ENCODE results near the gene TRIM69.
"Not testable (repeated sequence)": the region's sequence is repeated elsewhere in the genome, so short reads cannot be mapped to it uniquely, and the experiment has no call there.

Gene TRIM69

GRCh38 chr15:44753345-44753744 lies 17.0 kb downstream of the TRIM69 start:
- DNase-seq: no peak

DNA sequence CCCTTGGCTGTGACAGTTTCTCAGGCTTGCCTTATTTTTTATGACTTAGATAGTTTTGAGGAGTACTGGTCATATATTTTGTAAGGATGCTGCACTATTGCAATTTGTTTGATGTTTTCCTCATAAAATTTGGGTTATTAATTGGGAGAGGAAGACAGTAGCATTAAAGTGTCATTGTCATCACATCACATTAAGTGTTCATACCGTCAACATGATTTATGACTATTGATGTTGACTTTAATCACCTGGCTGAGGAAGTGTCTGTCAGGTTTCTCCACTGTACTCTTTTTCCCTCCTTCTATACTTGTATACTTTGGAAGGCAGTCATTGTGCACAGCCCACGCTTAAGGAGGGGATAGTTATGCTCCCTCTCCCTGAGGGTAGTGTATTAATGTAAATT lies 26.9 kb downstream of the TRIM69 start:
- no peak for DNase-seq

GRCh38 chr15:44763848-44764247 lies 27.5 kb downstream of the TRIM69 start:
- DNase-seq: no peak

DNA sequence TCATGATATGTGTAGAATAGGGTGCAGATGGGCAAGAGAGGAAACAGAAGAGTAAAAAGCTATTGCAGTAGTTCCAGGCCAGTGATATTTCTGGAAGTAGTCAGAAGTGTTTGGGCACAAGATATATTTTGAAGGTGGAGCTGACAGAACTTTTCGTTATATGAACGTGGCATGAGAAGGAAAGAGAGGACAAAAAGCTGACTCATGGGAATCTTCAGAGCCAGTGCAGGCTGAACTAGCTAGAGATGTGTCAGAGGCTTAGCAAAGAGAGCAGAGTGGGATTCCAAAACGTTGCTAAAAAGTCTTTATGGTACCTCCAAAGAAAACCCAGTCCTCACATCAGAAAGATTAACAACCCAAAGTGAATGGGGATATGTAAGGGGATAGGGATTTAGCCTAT lies 28.7 kb downstream of the TRIM69 start:
- DNase-seq: no peak

- DNase-seq: no peak
These were observed 33.2 kb downstream of the TRIM69 start for GRCh38 chr15:44769521-44769920.

- not testable (repeated sequence) for DNase-seq
These were observed 34.4 kb downstream of the TRIM69 start for GRCh38 chr15:44770715-44771114.

GRCh38 chr15:44775953-44776352 lies 39.6 kb downstream of the TRIM69 start:
- DNase-seq: no peak

- no peak for DNase-seq
These were observed 43.4 kb downstream of the TRIM69 start for GRCh38 chr15:44779761-44780160.

- DNase-seq: no peak
These were observed 44.3 kb downstream of the TRIM69 start for GRCh38 chr15:44780608-44781007.

DNA sequence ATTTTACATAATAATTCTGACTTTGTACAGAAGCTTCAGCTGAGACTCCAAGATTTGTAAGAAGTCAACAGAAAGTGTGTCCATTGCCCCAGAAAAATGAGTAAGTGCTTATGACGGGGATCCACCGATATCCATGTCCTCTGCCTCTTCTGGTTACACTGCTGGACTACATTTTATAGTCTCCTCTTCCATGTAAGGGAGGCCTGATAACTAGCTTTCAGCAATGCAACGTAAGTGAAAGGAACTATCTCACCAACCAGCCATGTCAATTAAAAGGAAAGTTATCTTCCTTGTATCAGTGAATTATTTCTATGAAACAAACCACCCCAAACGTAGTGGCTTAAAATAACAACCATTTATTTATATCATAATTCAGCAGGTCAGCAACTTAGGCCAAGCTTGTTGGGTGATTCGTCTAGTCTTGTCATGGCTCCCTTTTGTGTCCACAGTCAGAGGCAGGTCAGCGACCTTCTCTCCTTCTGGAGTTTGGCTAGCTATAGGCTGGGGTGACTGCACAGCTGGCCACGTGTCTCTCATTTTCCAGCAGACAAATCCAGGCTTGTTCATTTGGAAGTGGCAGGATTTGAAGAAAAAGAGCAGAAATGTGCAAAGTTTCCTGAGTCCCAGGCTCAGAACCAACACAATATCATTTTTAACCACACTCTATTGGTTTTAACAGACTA lies 44.9 kb downstream of the TRIM69 start:
- DNase-seq: no peak

GRCh38 chr15:44782516-44782915 lies 46.2 kb downstream of the TRIM69 start:
- no peak for DNase-seq

GRCh38 chr15:44784918-44785274 lies 48.6 kb downstream of the TRIM69 start:
- DNase-seq: not testable (repeated sequence)

DNA sequence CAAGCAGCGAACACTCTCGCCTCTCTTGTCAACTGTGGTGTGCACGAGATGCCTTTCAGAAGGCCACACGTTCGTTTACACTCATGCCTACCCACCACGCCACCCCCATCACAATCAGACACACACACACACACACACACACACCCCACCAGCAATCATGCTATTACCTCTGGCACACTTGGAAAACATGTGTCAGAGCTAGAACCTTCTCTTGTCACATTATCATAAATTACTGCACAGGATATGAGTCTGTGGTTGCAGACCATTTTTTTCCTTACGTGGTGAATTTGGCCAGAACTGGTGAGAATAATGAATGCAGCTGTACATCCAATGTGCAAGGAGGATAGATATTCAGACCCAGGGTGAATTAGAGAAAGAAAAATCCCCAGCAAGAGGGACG lies 52.4 kb downstream of the TRIM69 start:
- no peak for DNase-seq

GRCh38 chr15:44790215-44790614 lies 53.9 kb downstream of the TRIM69 start:
- no peak for DNase-seq

DNA sequence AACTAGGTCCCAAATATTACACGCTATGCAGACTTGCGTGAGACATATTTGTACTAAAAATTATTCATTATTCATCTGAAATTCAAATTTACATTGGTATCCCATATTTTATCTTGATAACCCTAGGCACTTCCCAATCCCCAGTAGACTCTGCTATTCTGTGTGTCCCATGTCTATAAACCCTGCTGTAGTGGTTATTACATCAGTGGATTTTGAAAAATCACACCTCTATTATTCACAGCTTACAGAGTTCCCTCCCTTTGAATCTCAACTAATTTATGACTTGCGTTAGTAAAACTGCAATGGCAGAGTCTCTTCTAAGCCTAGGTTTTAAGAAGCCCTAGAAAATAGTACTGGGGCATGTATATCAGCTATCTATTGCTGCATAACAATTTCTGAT lies 54.3 kb downstream of the TRIM69 start:
- no peak for DNase-seq

DNA sequence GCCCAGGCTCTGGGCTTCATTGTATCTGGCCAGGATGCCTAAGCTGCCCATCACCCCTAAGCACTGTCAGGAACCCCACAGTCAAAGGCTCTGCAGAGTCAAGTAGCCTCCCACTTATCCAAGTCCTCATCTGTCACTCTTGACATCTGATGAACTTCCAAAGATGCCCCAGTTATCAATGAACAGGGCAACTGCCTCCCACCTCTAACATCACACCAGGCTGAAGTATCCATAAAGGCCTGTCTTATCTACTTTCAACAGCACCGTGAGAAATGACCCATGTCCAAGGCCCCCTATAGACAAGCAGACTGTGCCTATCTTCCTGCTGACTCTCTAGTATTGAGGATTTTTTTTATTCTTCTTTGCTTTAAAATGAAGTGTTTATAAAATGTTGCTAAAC lies 56.4 kb downstream of the TRIM69 start:
- DNase-seq: no peak

DNA sequence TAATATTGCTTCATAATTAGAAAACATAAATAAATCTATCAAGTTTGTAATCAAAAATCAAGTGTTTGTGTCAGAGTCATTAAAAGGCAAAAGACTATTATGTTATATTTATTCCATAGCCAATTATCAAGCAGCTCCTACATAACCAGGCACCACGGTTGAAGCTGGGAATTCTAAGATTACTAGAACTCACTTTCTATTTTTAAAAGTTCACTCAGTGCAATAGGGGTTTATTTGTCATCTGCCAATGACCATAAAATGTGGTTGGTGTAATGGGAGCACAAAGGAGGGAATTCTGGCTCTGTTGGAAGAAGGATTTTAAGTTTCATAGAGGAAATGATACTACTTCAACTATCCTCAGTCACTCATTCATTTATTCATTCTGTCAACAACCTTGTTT lies 57.7 kb downstream of the TRIM69 start:
- DNase-seq: no peak

DNA sequence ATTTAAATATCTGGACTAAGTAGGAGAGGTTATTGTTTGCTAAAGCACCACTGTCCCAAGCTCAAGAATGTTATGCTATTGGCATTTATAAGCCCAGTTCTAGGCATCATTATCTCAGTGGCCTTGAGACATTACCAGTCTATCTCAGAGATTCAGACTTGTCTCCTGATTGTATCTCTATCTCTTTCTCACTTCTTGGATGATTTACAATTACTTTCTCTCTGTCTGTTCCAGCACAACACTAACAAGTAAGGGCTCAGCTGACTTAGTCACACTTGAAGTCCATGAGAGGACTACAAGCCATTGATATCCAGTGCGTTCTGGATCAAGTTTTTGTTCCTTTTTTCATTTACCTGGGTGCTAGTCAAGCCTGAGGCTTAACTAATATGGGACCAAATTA lies 60.2 kb downstream of the TRIM69 start:
- no peak for DNase-seq

GRCh38 chr15:44798826-44799225 lies 62.5 kb downstream of the TRIM69 start:
- no peak for DNase-seq

DNA sequence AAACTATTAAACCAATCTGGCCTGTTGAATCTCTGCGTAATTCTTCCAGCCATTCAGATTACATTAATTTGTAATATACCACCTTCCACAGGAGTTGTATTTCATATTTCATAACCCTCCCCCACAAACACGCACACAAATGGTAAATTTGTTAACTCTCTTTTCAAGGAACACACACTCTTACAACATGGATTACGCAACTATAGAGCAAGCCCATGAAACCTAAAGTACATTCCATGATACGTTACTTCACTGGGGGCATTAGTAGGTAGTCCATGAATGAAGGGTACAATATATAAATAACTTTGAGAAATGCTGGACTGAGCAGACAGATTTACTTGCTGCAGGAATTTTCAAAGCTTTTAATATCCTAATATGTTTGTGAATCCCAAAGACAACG lies 65.0 kb downstream of the TRIM69 start:
- no peak for DNase-seq

DNA sequence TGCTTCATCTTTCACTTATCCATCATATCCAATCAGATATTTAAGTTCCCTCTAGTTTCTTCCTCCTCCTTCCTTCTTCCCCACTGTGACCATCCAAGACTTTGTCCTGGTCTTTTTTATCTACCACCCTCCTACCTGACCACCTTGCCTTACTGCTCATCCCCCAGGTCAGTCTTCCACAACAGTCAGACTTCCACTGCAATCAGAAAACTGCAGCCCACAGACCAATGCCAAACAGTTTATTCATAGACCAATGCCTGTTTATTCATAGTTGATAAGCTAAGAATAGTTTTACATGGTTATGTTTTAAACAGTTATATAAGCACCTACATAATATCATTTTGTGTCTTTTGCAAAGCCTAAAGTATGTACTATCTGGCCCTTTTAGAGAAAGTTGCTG lies 65.5 kb downstream of the TRIM69 start:
- DNase-seq: no peak

DNA sequence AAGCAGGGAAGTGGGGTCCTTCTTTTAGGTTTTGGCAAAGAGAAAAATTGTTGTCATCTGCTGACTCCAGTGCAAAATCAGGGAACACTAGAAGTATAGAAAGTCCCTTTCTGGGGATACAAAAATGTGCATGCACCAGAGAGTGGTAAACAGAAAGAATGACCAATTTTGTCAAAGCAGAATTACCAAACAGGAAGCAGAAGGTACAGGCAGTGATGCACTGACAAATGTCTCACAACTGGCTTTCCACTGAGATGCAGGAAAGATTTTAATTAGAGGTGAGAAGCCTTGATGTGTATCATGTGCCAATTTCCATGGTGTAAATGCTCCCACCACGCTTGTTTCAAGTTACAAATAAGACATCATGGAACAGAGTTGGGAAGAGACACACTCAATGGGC lies 66.0 kb downstream of the TRIM69 start:
- DNase-seq: no peak

DNA sequence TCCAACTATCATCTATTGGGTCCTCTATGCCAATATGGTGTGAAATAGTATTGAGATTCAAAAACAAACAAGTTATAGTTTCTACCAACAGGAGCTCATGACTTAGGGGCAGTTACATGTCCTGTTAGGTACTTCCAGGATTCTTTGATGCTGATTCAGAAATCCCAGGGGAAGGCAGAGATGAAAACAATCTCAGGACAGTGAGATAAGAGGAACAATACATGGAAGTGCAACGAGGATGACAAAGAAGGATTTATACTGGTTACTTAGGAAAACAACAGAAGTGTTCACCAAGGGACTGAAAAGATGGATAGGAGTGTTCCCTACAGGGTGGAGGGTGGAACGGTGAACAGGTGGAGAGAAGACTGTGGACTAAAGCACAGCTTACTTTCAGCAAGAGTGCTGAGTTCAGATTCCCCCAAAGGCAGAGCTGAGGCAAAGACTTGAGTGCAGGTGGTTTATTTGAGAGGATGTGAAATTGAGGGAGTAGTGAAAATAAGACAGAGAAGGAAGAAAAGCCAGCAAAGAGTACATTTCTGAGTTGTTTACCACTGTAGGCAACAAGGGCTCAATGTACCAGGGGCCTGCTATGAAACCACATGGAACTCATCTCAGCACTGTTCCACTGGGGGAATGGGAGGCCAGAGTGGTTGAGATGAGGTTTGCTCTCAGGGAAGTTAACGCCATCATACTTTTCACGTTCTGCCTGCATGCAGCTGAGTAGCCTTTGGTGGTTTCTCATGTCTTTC lies 68.1 kb downstream of the TRIM69 start:
- DNase-seq: no peak

DNA sequence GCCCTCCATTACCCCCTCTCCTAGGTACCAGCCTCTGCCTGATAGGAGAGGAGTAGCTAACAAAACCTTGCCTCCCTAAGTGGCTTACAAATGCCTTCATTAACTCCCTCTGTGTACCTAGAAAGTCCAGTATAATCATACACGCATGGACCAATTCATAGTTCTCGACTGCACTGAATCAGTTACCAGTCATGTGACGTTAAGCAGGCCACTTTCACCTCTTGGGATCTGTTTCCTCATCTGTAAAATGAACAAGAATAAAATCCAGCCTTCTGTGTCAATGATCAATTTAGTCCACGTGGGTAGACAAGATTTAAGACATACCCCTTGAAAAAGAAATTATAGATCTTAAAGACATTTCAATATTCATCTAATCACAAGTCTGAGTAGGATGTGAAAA lies 72.2 kb downstream of the TRIM69 start:
- no peak for DNase-seq

DNA sequence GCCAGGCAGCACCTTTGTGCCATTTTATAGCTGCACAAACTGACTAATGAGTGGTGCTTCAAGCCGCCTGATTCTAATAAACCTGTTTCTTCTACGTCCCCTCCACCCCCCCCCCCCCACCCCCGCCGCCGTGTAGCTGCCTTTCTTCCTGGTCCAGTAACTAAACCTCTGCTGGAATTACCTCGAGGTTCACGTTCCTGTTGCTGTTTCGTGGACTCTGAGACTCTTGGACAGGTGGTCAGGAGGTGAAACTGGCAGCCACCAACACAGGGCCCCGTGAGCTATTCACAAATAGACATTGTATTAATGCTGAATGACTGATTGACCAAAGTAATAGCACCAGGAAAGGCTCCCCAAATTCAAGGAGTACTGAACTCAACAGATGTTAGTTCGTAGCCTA lies 73.9 kb downstream of the TRIM69 start:
- no peak for DNase-seq

All from CD4-positive, alpha-beta T cell treated with Interleukin-1 beta for 1 hour (primary cell).